ENCODE results near the gene GNG8.

DNA sequence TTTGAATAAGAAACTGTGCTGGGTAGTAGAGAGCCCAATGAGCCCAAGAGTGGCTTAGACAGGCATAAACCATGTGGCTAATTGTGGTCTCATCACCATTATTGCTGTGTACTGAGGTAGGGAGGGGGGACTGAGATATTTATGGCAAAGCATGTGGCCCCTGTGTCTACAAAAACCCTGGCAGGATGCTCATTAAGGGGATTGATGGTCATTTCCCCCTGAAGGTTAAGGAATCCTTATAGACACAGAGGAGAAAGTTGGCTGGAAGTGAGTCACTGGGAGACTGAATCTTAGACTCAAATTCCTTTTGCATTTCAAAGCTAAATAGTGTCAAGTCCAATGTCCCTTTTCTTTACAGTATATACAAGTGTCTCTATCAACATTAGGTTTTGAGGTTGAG is 34.8 kb upstream of the GNG8 start:
- TF ChIP-seq POLR2A (IDR thresholded peaks at IDR 0.05; ENCODE audit: low read length) (no peak), GATA1 (IDR thresholded peaks at IDR 0.05; ENCODE audit: low read depth, low read length) (no peak)
